ENCODE data around the gene MACROH2A2.

GRCh38 chr10:70052462-70053217 is at the start of gene MACROH2A2:
- no peak for TF ChIP-seq CENPX (CRISPR knock-in tag; IDR thresholded peaks at IDR 0.05)
- TF ChIP-seq ZXDC (CRISPR knock-in tag; IDR thresholded peaks at IDR 0.05), result no peak
- peak; percentile 73 for TF ChIP-seq CTCF (CRISPR knock-in tag; IDR thresholded peaks at IDR 0.05)
- 0 out of 2 replicates have a peak, but pooled peaks have one; percentile 29 for TF ChIP-seq PAX8 (CRISPR knock-in tag; IDR thresholded peaks at IDR 0.05; ENCODE audit: borderline replicate concordance)
